ENCODE measurements around the gene LUC7L3. TPM values are rescaled to one million over a fixed set of nuclear protein-coding genes. Genes with fewer than 3 reads are reported as not detected.
A peak's percentile ranks its signal among the peaks of the same experiment; 100 is the strongest.

Gene LUC7L3
- total RNA-seq, 6 experiments from 2014 or later = 15.4 to 50.5 (median 31.0) TPM

- TF ChIP-seq POLR2A (IDR thresholded peaks at IDR 0.05) (no peak), CTCF (IDR thresholded peaks at IDR 0.05) (no peak)
- Histone ChIP-seq H3K27ac (no peak overlapping the region), H3K4me1 (peaks cover 0 to 24% (median 9%) of the 10 kb centered on the region in 4 donors), H3K4me3 (no peak overlapping the region), H3K9me3 (no peaks in the 10 kb centered on the region), H3K36me3 (no peaks in the 10 kb centered on the region), H3K27me3 (no peaks in the 10 kb centered on the region)
- DNase-seq (no peak), ATAC-seq (no peak)
- 83% methylated on average over 3 of the region's 4 CpGs for WGBS (ENCODE audit: insufficient coverage, low coverage, low lambda C conversion rate, missing lambda C conversion rate)
- intact Hi-C loops (cut with DNase I) = no loop called here
Observed at GRCh38 chr17:50710650-50711049, 8.8 kb upstream of the LUC7L3 start.

GRCh38 chr17:50712641-50713040 lies 6.8 kb upstream of the LUC7L3 start:
- H3K27me3 ChIP-seq = no peaks in the 10 kb centered on the region
- H3K36me3 ChIP-seq = no peaks in the 10 kb centered on the region
- no peak for TF ChIP-seq CTCF (IDR thresholded peaks at IDR 0.05)
- no peak for TF ChIP-seq POLR2A (IDR thresholded peaks at IDR 0.05)
- H3K4me3 ChIP-seq = no peak overlapping the region
- ATAC-seq = no peak
- intact Hi-C loops (cut with DNase I) = no loop called here
- peaks cover 0 to 29% (median 14%) of the 10 kb centered on the region in 4 donors for H3K4me1 ChIP-seq
- WGBS (ENCODE audit: insufficient coverage, low coverage, low lambda C conversion rate, missing lambda C conversion rate) = 88% methylated on average over 9 of the region's 9 CpGs
- no peaks in the 10 kb centered on the region for H3K9me3 ChIP-seq
- H3K27ac ChIP-seq = no peak overlapping the region
- DNase-seq = no peak

GRCh38 chr17:50715471-50715870 lies 3.9 kb upstream of the LUC7L3 start:
- Histone ChIP-seq H3K27me3 (no peaks in the 10 kb centered on the region), H3K27ac (peak overlapping the region in 2 of 3 donors; percentile 45 to 80), H3K4me3 (no peak overlapping the region), H3K36me3 (no peaks in the 10 kb centered on the region), H3K4me1 (peaks cover 0 to 16% (median 5%) of the 10 kb centered on the region in 4 donors), H3K9me3 (no peaks in the 10 kb centered on the region)
- no peak for ATAC-seq
- TF ChIP-seq POLR2A (IDR thresholded peaks at IDR 0.05) (no peak), CTCF (IDR thresholded peaks at IDR 0.05) (no peak)
- intact Hi-C loops (cut with DNase I) = no loop called here
- no peak for DNase-seq
- WGBS (ENCODE audit: insufficient coverage, low coverage, low lambda C conversion rate, missing lambda C conversion rate) = 87% methylated on average over 3 of the region's 3 CpGs

- TF ChIP-seq POLR2A (IDR thresholded peaks at IDR 0.05) (no peak), CTCF (IDR thresholded peaks at IDR 0.05) (no peak)
- WGBS (ENCODE audit: insufficient coverage, low coverage, low lambda C conversion rate, missing lambda C conversion rate) = under 1% methylated on average over 18 of the region's 25 CpGs
- ATAC-seq = no peak
Observed at GRCh38 chr17:50719924-50720794, 756 bp downstream of the LUC7L3 start.

More at GRCh38 chr17:50719924-50720794, 756 bp downstream of the LUC7L3 start:
- Histone ChIP-seq H3K27me3 (no peaks in the 10 kb centered on the region), H3K36me3 (no peaks in the 10 kb centered on the region), H3K9me3 (no peaks in the 10 kb centered on the region), H3K4me3 (peak overlapping the region; percentile 74 to 93 (median 79)), H3K4me1 (peaks cover 0 to 58% (median 27%) of the 10 kb centered on the region in 4 donors), H3K27ac (peak overlapping the region; percentile 92 to 99 (median 98))
- intact Hi-C loops (cut with DNase I) = no loop called here
- DNase-seq = no peak

Data from right lobe of liver (tissue), 6 donors.